ENCODE measurements around the gene S100A8.

S100A8 gene

DNA sequence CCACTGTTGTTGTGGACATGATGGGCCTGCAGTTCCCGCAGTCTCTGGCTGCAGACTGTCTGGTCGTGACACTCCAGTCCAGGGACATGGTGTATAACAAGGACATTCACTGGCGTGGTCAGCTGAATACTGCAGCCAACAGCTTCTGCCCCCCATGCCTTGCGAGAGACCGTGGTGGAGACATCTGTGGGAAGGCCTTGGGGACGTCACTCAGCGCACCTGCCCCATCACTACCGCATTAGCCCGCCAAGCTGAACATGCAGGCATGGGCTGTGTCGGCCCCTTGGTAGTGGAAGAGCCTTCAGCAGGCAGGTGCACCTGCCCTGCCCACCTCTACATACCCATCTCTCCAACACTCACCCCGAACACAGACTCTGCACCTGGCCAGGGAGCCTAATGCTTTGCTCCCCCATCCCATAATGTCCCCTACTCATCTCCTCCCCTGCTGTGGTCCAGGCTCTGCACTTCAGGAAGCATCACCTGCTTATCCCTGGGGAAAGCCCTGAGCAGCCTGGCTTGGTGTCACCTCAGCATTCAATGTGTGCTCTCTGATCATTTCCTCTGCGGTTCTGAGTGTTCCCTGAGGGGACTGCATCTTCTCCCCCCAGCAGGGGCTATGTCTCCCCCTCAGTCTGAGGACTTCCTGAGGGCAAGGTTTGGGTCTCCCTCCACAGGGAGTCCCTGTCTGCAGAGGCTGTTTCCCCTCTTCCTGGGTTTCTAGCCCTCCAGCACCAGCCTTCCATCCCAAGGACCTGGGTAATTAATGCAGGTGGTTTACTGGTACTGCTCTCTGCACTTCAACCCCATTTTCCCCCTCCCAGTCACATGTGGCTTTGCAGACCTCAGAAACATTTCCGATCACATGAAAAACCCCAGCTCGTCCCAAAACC lies 45.4 kb downstream of the S100A8 start:
- DNase-seq, result no peak

DNA sequence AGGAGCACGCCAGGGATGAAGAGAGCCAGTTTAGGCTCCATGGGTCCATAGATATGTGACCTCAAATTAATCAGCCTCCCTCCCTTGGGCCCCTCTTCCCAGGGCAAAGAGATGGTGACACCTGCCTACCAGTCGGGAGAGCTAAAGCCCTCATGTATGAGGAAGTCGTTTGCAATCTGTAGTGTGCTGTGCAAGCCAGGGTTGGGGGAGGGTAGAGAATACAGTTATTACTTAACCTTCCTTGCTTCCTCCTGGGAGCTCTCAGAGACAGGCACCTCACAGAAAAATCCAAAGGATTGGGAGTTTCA lies 46.2 kb downstream of the S100A8 start:
- DNase-seq, result no peak

DNA sequence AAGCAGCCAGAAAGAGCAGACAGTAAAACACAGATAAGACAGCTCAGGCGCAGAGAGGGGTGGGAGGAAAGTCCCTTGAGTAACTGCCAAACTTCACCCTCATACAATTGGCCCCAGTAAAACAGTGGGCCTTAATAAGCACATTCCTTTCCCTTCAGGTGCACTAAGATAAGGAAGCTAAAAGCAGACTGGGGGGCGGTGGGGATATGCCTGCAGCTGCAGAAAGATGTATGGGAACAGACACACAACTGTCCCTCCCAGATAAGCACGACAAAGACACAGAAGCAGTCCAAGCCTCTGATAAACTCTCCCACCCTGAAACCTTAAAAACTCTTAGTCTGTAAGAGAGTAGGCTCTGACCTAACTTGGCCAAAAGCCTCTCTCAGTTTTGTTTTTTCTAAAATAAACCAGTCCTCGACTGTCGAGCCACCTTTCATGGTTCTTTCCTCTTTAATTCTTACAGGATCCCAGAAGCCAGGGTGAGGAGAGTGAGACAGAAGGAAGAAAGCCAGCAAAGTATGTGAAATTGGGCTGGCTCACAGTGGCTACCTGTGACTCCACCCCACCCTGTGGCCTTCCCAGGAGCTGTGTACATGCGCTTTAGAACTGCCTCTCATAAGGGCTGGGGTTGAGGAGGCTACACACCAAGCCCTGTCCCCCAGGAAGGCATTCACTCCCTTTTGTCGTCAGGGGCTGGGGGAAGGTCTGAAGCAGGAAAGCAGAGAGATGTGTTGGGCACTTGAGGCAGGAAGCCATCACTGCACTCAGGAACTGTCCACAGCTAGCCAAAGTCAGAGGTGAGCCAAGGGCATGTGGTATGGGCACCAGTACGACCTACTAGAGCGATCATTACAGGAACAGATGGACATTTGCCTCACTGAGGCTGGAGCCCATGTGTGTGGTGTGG lies 46.8 kb downstream of the S100A8 start:
- no peak for DNase-seq

DNA sequence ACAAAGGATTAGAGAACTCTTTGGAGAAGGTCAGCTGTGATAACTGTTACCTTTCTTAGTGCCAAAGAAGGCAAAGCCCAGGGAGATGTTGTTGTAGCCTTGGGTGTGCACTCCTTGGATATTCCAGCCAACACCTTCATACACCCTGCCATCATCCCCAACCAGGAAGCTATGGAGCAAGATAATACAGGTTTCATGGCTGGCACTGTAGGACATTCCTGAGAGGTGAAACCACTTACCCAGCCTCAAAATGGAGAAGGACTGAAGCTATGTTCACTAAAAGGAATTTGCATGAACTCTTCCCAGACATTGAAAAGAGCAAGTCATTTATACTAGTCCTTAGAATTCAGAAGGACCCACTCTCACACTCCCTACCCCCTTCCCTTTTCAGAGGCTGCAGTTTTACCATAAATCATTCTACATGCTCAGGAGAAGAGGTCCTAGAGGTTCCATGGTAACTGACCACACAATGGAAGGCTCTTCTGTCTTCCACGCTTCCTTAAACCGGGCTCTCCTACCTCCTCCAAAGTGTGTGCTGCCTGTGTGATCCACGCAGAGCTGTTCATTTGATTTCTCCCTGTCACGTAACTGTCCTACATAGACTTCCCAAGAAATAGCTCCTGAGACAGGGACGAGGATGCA lies 47.7 kb downstream of the S100A8 start:
- no peak for DNase-seq

DNA sequence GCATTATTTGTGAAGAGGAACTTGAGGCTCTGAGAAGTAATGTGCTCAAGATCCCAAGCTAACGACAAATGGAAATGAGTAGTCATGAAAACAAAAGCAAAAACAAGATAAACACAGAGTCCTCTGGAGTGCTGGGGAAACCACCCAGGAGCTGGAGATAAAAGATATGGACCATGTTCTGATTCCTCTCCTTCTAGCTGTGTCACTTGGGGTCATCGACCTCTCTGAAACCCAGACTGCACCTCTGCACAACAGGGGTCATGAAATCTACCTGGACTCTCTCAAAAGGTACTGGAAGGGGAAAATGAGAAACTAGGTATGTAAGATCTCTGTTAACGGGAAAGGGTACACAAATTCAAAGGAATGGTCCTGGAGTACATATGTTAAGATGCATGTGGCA lies 48.7 kb downstream of the S100A8 start:
- DNase-seq, result no peak

DNA sequence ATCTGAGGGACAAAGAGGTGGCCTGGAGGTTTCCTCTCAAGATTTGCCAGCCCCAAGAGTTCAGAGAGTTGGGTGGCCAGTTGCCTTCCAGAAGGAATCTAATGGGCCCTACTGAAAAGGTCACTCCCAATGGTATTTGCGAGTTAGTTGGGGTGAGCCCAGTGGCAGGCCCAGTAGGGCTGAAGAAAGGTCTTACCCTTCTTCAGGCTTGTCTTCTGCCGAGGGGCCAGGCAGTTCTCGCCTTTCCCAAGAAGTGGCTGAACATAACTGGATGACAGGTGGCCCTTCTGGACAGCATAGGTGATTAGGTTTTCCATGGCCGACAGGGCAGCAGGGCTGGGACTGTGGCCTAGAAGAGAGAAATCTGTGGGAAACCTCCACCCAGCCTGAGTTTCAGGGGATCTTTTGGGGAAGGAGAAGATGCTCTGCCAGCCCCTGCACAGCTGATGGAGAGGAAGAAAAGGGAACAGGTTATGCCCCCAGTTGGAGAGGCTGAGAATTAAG lies 49.4 kb downstream of the S100A8 start:
- DNase-seq, result no peak

DNA sequence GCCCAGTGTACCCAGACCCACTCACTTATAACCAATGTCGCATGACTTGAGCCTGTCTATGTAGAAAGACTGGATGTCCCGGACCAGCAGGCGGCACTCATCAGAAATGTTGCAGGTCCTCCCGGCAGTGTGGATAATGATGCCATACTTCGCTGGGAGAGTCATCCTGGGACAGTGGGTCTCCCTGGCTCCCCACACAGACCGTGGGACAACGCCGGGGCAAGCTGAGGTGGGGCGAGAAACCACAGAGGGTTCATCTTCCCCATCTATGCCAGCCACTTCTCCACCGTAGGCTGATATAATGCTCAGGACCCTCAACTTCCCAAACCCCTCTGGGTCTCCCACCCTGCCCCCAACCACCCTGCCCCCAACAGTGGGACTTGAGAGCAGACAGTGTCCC lies 50.5 kb downstream of the S100A8 start:
- no peak for DNase-seq

All from HCEC 1CT (cell line).